K562 (cell line): ENCODE measurements around the gene SPATA12. TPM values are rescaled to one million over a fixed set of nuclear protein-coding genes. Genes with fewer than 3 reads are reported as not detected.
A peak's percentile ranks its signal among the peaks of the same experiment; 100 is the strongest.

Experiments used
- C11orf30 ChIP-seq: fragments of 450-650 bp; IDR thresholded peaks from 2 replicates; pipeline ENCODE4 v1.6.1; 2016; ENCODE audit warnings: low read depth, mild to moderate bottlenecking
- DPF2 ChIP-seq: fragments of 450-650 bp; IDR thresholded peaks from 2 replicates; pipeline ENCODE4 v1.6.1; 2016
- FOXJ3 ChIP-seq: sonication (generic); formaldehyde crosslinking; IDR thresholded peaks from 2 replicates; pipeline ENCODE4 v1.4.0; 2020; ENCODE audit warnings: mild to moderate bottlenecking, missing genetic modification reagents
- GABPB1 ChIP-seq: sonication (generic); formaldehyde crosslinking; IDR thresholded peaks from 2 replicates; pipeline ENCODE4 v1.8.0; 2022; ENCODE audit warnings: mild to moderate bottlenecking, missing genetic modification reagents
- NR4A1 ChIP-seq, 2 experiments: fragments of 250-450 bp in 1 of 2; fragments of 450-650 bp in 1 of 2; sonication (Bioruptor Pico) in 1 of 2; IDR thresholded peaks; 2 replicates each; pipeline versions ENCODE4 v1.4.0 to v1.6.1; 2016 to 2020; ENCODE audit warnings: mild to moderate bottlenecking in 2 of 2, missing compliant biosample characterization in 1 of 2, missing genetic modification characterization in 1 of 2, moderate library complexity in 1 of 2
- SRF ChIP-seq, 2 experiments: fragments of 250-450, 450-650 bp in 1 of 2; sonication (Bioruptor Pico) in 1 of 2; sonication (generic) in 1 of 2; formaldehyde crosslinking; IDR thresholded peaks; 2 replicates each; pipeline versions ENCODE4 v1.5.0 to v1.5.1; 2020 to 2022; ENCODE audit warnings: mild to moderate bottlenecking in 1 of 2, missing genetic modification reagents in 1 of 2
- TFAM ChIP-seq: fragments of 250-450 bp; sonication (Bioruptor Pico); conservative IDR thresholded peaks from 2 replicates; pipeline ENCODE4 v1.5.0; 2021; ENCODE audit warnings: mild to moderate bottlenecking, moderate library complexity
- polyA plus RNA-seq, 8 experiments: library from polyadenylated mRNA; depleted of rRNA in 4 of 8; stranded (reverse) in 5 of 8; unstranded in 3 of 8; fragments of >200 nt; fragmentation: Nextera tagmentation in 2 of 8; fragmentation: Illumina TruSeq in 1 of 8; extraction: Ambion mirVana in 2 of 8; extraction: Trizol in 1 of 8; gene quantifications; 2 replicates each; pipeline versions ENCODE4 v1.2.1 to v1.2.3, GENCODE V29; 2011 to 2014; ENCODE audit warnings: inconsistent platforms in 1 of 8, missing spikeins in 1 of 8
- total RNA-seq, 7 experiments: library from RNA; depleted of rRNA in 6 of 7; stranded (reverse); fragments of >200 nt in 6 of 7; fragmentation: Illumina TruSeq in 2 of 7; extraction: Trizol in 2 of 7; gene quantifications; 2 replicates each; pipeline versions ENCODE4 v1.2.1 to v1.2.3, GENCODE V29; 2011 to 2021; ENCODE audit warnings: low replicate concordance in 1 of 7
- TF ChIP-seq, protein P1 (sequence below): sonication (generic); formaldehyde crosslinking; IDR thresholded peaks from 2 replicates; pipeline ENCODE4 v1.8.1; 2022; ENCODE audit warnings: missing genetic modification reagents
- TF ChIP-seq, protein P2 (sequence below): fragments of 200-800 bp; sonication (Bioruptor generic); IDR thresholded peaks from 2 replicates; pipeline ENCODE4 v1.6.1; 2017; ENCODE audit warnings: missing genetic modification characterization, missing compliant biosample characterization
- TF ChIP-seq, protein P3 (sequence below): fragments of 200-600 bp; sonication (generic); IDR thresholded peaks from one replicate; pipeline ENCODE4 v1.6.1; 2012; ENCODE audit warnings: mild to moderate bottlenecking, low read depth, low read length, inconsistent platforms
- TF ChIP-seq, protein P4 (sequence below): sonication (generic); formaldehyde crosslinking; IDR thresholded peaks from 2 replicates; pipeline ENCODE4 v1.9.0; 2022; ENCODE audit warnings: mild to moderate bottlenecking, missing genetic modification reagents

SPATA12 gene
- total and polyA plus RNA-seq, 9 of the 15 experiments (the other 6 are each of a cell fraction or from before 2014, with no cell fraction given) = not detected

DNA sequence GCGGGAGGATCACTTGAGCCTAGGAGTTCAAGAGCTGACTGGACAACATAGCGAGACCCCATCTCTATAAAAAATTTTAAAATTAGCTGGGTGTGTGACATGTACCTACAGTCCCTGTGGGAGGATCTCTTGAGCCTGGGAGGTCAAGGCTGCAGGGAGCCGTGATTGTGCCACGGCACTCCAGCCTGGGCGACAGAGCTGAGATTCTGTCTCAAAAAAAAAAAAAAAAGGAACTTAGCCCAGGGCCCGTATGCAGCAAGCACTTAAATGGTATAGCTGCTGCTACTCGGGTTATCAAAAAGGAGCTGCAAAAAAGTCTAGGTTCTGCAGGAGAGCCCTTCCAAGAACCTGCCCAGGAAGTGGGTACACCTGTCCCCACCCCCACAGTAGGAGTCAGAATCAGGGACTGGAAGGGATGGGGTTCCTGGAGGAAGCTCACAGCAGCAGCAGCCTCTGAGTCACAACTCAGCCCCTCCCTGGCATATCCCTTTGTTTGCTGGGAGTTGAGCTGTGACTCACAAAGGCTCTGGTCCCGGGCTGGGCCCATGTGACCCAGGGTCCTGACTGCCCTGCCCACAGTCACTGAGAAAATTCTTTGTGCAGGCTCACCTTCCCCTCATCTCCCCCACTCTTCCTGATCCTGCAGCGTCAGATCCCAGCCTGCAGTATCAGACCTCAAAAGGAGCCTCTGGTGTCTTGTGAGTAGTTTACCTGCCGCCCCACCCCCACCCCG is at the start of gene SPATA12 (continued):
- TF ChIP-seq, protein P1, sequence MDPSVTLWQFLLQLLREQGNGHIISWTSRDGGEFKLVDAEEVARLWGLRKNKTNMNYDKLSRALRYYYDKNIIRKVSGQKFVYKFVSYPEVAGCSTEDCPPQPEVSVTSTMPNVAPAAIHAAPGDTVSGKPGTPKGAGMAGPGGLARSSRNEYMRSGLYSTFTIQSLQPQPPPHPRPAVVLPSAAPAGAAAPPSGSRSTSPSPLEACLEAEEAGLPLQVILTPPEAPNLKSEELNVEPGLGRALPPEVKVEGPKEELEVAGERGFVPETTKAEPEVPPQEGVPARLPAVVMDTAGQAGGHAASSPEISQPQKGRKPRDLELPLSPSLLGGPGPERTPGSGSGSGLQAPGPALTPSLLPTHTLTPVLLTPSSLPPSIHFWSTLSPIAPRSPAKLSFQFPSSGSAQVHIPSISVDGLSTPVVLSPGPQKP (CRISPR knock-in tag) = no peak
- TF ChIP-seq C11orf30 = no peak
- TF ChIP-seq, protein P2, sequence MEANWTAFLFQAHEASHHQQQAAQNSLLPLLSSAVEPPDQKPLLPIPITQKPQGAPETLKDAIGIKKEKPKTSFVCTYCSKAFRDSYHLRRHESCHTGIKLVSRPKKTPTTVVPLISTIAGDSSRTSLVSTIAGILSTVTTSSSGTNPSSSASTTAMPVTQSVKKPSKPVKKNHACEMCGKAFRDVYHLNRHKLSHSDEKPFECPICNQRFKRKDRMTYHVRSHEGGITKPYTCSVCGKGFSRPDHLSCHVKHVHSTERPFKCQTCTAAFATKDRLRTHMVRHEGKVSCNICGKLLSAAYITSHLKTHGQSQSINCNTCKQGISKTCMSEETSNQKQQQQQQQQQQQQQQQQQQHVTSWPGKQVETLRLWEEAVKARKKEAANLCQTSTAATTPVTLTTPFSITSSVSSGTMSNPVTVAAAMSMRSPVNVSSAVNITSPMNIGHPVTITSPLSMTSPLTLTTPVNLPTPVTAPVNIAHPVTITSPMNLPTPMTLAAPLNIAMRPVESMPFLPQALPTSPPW (CRISPR knock-in tag) = no peak
- TF ChIP-seq, protein P3, sequence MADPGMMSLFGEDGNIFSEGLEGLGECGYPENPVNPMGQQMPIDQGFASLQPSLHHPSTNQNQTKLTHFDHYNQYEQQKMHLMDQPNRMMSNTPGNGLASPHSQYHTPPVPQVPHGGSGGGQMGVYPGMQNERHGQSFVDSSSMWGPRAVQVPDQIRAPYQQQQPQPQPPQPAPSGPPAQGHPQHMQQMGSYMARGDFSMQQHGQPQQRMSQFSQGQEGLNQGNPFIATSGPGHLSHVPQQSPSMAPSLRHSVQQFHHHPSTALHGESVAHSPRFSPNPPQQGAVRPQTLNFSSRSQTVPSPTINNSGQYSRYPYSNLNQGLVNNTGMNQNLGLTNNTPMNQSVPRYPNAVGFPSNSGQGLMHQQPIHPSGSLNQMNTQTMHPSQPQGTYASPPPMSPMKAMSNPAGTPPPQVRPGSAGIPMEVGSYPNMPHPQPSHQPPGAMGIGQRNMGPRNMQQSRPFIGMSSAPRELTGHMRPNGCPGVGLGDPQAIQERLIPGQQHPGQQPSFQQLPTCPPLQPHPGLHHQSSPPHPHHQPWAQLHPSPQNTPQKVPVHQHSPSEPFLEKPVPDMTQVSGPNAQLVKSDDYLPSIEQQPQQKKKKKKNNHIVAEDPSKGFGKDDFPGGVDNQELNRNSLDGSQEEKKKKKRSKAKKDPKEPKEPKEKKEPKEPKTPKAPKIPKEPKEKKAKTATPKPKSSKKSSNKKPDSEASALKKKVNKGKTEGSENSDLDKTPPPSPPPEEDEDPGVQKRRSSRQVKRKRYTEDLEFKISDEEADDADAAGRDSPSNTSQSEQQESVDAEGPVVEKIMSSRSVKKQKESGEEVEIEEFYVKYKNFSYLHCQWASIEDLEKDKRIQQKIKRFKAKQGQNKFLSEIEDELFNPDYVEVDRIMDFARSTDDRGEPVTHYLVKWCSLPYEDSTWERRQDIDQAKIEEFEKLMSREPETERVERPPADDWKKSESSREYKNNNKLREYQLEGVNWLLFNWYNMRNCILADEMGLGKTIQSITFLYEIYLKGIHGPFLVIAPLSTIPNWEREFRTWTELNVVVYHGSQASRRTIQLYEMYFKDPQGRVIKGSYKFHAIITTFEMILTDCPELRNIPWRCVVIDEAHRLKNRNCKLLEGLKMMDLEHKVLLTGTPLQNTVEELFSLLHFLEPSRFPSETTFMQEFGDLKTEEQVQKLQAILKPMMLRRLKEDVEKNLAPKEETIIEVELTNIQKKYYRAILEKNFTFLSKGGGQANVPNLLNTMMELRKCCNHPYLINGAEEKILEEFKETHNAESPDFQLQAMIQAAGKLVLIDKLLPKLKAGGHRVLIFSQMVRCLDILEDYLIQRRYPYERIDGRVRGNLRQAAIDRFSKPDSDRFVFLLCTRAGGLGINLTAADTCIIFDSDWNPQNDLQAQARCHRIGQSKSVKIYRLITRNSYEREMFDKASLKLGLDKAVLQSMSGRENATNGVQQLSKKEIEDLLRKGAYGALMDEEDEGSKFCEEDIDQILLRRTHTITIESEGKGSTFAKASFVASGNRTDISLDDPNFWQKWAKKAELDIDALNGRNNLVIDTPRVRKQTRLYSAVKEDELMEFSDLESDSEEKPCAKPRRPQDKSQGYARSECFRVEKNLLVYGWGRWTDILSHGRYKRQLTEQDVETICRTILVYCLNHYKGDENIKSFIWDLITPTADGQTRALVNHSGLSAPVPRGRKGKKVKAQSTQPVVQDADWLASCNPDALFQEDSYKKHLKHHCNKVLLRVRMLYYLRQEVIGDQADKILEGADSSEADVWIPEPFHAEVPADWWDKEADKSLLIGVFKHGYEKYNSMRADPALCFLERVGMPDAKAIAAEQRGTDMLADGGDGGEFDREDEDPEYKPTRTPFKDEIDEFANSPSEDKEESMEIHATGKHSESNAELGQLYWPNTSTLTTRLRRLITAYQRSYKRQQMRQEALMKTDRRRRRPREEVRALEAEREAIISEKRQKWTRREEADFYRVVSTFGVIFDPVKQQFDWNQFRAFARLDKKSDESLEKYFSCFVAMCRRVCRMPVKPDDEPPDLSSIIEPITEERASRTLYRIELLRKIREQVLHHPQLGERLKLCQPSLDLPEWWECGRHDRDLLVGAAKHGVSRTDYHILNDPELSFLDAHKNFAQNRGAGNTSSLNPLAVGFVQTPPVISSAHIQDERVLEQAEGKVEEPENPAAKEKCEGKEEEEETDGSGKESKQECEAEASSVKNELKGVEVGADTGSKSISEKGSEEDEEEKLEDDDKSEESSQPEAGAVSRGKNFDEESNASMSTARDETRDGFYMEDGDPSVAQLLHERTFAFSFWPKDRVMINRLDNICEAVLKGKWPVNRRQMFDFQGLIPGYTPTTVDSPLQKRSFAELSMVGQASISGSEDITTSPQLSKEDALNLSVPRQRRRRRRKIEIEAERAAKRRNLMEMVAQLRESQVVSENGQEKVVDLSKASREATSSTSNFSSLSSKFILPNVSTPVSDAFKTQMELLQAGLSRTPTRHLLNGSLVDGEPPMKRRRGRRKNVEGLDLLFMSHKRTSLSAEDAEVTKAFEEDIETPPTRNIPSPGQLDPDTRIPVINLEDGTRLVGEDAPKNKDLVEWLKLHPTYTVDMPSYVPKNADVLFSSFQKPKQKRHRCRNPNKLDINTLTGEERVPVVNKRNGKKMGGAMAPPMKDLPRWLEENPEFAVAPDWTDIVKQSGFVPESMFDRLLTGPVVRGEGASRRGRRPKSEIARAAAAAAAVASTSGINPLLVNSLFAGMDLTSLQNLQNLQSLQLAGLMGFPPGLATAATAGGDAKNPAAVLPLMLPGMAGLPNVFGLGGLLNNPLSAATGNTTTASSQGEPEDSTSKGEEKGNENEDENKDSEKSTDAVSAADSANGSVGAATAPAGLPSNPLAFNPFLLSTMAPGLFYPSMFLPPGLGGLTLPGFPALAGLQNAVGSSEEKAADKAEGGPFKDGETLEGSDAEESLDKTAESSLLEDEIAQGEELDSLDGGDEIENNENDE = no peak
- TF ChIP-seq, protein P4, sequence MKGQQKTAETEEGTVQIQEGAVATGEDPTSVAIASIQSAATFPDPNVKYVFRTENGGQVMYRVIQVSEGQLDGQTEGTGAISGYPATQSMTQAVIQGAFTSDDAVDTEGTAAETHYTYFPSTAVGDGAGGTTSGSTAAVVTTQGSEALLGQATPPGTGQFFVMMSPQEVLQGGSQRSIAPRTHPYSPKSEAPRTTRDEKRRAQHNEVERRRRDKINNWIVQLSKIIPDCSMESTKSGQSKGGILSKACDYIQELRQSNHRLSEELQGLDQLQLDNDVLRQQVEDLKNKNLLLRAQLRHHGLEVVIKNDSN (CRISPR knock-in tag) = peak; percentile 66
- TF ChIP-seq DPF2 = 0 out of 2 replicates have a peak, but pooled peaks have one; percentile 20
- TF ChIP-seq FOXJ3 (CRISPR knock-in tag) = no peak
- no peak for TF ChIP-seq GABPB1 (CRISPR knock-in tag)
- no peak for TF ChIP-seq SRF (CRISPR knock-in tag; IDR thresholded peaks at IDR 0.05)
- TF ChIP-seq TFAM (CRISPR knock-in tag) = no peak
- no peak for TF ChIP-seq NR4A1 (CRISPR knock-in tag; IDR thresholded peaks at IDR 0.05)
- no peak for TF ChIP-seq NR4A1 (tag; IDR thresholded peaks at IDR 0.05)
